MM.1S (cell line): Measurements from ENCODE around the gene BACE1.

Source experiments
- CTCF ChIP-seq: fragments of 300-600 bp; sonication (generic); IDR thresholded peaks from 2 replicates; pipeline ENCODE4 v1.5.1; 2016; ENCODE audit warnings: antibody characterized with exemption, low read length, mixed read lengths
- EZH2 ChIP-seq: fragments of 300-600 bp; sonication (generic); optimal IDR thresholded peaks from 2 replicates; pipeline ENCODE3; 2017; ENCODE audit warnings: low read depth, mild to moderate bottlenecking, antibody characterized with exemption, low read length, mixed read lengths
- EZH2phosphoT487 ChIP-seq: fragments of 300-600 bp; sonication (generic); IDR thresholded peaks from 2 replicates; pipeline ENCODE4 v1.6.1; 2018; ENCODE audit warnings: antibody characterized with exemption, low read length

- TF ChIP-seq CTCF (no peak), EZH2phosphoT487 (no peak), EZH2 (no peak)
These were observed 1.2 kb downstream of the BACE1 start for GRCh38 chr11:117314840-117315239.
